Measurements from ENCODE around the gene RTN4RL1.

The RTN4RL1 gene

DNA sequence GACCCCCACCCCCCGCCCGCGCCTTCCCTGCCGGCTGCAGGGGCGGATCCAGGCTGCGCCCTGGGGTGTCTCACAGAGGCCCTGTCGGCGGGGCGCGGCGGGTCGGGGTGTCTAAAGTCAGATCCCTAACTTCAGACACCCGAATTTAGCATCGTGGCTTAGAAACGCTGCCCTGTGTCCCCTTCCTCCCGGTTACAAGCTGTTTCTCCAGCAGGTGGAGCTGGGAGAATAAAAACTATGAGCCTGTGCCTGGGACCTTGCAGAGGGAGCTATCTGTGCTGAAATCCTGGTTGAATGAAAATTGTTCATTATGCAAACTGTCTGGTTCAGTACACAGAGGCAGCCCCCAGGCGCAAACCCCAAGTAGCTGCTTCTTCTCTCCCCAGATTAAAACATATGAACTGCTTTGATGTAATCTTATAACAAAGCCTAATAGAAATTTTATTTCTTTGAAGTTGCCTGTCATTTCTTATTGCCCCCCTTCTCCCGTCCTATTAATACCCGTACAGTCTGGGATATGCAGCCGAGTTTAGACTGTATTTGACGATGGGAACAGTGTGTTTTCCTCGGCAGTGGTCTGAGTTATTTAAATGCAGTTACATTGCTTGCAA, 116.3 kb downstream of the RTN4RL1 start:
- TF ChIP-seq, protein P1, sequence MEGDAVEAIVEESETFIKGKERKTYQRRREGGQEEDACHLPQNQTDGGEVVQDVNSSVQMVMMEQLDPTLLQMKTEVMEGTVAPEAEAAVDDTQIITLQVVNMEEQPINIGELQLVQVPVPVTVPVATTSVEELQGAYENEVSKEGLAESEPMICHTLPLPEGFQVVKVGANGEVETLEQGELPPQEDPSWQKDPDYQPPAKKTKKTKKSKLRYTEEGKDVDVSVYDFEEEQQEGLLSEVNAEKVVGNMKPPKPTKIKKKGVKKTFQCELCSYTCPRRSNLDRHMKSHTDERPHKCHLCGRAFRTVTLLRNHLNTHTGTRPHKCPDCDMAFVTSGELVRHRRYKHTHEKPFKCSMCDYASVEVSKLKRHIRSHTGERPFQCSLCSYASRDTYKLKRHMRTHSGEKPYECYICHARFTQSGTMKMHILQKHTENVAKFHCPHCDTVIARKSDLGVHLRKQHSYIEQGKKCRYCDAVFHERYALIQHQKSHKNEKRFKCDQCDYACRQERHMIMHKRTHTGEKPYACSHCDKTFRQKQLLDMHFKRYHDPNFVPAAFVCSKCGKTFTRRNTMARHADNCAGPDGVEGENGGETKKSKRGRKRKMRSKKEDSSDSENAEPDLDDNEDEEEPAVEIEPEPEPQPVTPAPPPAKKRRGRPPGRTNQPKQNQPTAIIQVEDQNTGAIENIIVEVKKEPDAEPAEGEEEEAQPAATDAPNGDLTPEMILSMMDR (IDR thresholded peaks at IDR 0.05; ENCODE audit: low read depth, low read length, missing control alignments) = peak; percentile 74
- DNase-seq (ENCODE audit: extremely low read depth, low read depth) = peak; percentile 32
- H3K4me3 ChIP-seq (replicated peaks; ENCODE audit: low read depth, low read length) = peak overlapping the region; percentile 17

DNA sequence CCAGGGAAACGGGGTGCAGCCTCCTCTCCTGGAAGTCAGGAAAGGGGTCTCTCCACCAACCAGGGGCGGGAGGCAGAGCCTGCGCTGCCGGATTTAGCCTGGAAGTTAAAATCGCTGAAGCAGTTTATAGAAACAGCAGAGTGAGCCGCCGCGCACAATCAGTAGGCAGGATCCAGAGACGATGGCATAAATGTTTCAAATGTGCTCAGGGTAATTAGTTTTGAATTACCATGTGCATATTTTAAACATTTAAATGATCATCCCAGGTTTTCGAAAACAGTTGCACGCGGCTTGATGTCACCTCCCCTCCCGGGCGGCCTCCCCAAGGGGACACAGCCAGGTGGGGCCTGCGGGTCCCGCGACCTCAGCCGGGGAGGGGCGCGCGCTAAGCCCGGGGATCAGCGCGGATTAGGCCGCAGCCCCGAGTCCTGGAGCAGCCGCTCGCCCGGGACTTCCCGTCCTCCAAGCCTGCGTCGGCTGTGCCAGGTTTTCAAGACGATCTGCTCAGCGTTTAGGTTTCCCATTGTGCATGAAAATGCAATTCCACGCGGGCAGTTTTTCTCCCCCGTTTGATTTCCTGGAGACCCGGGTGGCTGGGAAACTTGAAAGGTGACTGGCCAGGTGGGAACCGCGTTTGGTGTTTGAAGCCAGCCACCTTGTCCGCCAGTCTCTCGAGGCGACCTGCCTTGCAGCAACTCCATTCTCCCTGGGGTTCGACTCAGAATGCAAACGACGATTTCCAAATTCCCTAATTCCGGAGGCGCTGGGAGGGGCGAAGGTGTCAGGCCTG, 117.0 kb downstream of the RTN4RL1 start:
- no peak for DNase-seq (ENCODE audit: extremely low read depth, low read depth)
- TF ChIP-seq, protein P1 (IDR thresholded peaks at IDR 0.05; ENCODE audit: low read depth, low read length, missing control alignments) = no peak
- peak overlapping the region; percentile 17 for H3K4me3 ChIP-seq (replicated peaks; ENCODE audit: low read depth, low read length)

DNA sequence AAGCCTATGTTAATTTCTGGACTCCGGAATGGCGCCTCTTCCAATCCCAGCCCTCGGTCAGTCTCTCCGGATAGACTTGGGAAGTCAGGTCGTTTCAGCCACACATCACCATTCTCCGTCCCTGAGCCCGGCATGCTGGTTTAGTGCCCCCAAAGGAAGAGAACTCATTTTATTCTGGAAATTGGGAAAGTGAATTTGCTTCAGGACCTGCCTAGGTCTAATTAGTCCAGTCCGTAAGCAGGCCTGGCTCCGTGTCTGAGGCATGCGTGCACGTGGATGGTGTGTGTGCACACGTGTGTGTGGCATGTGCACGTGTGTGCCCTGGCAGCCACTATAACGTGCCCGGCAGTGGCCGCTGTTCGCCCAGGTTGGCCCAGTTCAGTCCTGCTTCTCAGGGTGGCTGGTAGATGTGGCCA, 117.9 kb downstream of the RTN4RL1 start:
- no peak for DNase-seq (ENCODE audit: extremely low read depth, low read depth)
- H3K4me3 ChIP-seq (replicated peaks; ENCODE audit: low read depth, low read length) = no peak overlapping the region
- TF ChIP-seq, protein P1 (IDR thresholded peaks at IDR 0.05; ENCODE audit: low read depth, low read length, missing control alignments) = no peak

DNA sequence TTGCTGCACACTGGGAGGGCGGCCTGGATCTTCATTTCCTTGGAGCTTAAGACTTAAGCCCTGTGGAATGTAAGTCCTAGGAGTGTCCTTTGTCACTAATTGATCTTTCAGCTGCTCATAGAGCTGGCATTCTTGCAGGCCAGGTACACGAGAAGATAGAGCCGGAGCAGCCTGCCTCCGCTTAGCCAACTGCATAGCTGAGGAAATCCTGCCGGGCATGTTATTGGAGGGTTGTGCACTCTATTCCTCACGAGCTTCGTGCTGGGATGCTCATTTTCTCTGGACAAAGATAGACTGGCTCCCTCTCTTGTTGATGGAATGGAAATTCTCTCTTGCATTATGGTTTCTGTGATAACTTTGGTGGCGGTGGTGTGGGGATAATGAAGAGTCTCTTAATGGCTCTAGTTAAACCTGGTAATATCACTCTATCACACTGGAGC, 118.5 kb downstream of the RTN4RL1 start:
- DNase-seq (ENCODE audit: extremely low read depth, low read depth) = no peak
- TF ChIP-seq, protein P1 (IDR thresholded peaks at IDR 0.05; ENCODE audit: low read depth, low read length, missing control alignments) = no peak
- H3K4me3 ChIP-seq (replicated peaks; ENCODE audit: low read depth, low read length) = no peak overlapping the region

DNA sequence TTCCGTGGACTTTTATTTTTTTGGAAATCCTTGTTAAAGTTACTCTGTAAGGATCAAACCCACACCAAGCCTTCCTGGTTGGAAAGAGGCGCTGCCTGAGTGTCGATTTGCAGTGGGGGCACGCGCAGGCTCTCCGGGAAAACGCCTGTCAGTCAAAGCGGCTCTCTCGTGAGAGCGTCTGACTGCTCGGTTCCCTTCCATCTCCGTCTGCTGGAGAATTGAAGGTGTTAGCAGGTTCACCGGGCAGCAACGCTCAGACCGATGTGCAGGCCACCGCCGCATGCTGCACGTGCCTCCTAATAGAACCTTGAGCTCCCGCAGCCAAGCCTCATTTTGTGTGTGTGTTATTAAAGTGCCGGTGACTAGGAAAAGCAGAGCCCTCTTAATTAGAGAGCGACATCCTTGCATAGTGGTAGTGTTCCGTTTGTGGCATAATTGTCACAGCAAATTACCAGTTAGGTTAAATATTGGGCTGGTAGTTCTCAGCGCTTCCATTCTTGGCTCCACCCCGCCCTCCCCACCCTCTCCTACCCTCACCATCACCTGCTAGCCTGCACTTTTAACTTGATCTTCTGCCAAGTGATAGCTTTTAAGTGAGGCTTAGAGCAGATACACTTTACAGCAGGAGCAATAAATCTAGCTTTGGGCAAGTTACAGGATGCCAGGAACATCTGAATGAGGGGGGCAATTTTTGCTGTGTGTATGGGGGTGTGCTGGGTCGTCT, 119.8 kb downstream of the RTN4RL1 start:
- DNase-seq (ENCODE audit: extremely low read depth, low read depth) = no peak
- TF ChIP-seq, protein P1 (IDR thresholded peaks at IDR 0.05; ENCODE audit: low read depth, low read length, missing control alignments) = no peak
- H3K4me3 ChIP-seq (replicated peaks; ENCODE audit: low read depth, low read length) = no peak overlapping the region

DNA sequence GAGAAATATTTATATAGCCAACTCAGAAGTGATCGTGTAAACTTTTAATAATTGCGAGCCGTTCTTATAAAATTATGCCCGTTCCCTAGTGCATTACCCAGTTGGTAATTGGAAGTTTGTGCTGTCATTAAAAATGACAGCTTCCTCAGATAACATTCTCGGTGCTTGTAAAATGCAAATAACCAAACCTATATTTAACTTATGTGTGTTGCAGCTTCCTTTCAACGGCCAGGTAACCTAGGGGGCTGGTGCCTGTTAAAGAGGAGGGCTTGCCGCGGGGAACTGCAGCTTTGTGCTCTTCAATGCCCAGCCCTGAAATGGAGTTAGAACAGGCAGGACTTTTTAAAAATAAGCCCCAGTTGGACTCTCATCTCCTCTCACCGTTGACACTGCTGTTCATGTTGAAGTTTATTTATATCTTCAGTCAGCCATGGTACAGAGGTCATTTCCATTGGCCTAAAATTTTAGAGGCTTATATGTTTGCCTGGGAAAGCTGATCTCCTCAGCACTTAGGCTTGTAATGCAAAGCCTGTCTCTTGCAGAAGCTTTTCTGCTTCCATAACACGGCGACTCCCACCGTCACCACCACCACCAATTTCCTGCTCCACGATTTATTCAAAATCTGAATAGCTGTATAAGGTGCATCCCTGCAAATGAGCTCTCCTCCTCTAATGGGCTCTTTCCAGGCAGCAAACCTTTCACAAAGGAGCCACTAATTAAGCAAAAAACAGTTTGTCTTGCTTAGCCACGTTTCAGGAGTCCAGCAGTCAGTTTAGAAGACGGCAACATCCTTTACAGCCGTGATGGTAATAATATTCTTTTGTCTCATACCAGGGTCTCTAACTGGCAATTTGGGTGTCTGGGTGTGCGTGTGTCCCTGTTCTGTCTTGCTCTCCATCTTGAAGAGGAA, 120.6 kb downstream of the RTN4RL1 start:
- TF ChIP-seq, protein P1 (IDR thresholded peaks at IDR 0.05; ENCODE audit: low read depth, low read length, missing control alignments) = no peak
- no peak for DNase-seq (ENCODE audit: extremely low read depth, low read depth)
- H3K4me3 ChIP-seq (replicated peaks; ENCODE audit: low read depth, low read length) = no peak overlapping the region
